Measurements from ENCODE around the gene CYLC1.

The CYLC1 gene

GRCh38 chrX:83860846-83861245 is at the start of gene CYLC1:
Gene CYLC1, plus strand, starts transcription at chrX:83861146. Its CDS starts 37 bp downstream, at chrX:83861183.
- DNase-seq (ENCODE audit: low read depth, low spot score) = no peak

GRCh38 chrX:83819304-83819703 is 41.6 kb upstream of the CYLC1 start:
- no peak for DNase-seq (ENCODE audit: low read depth, low spot score)

- DNase-seq (ENCODE audit: low read depth, low spot score) = no peak
Measured at GRCh38 chrX:83829874-83830273, 31.1 kb upstream of the CYLC1 start.

GRCh38 chrX:83845397-83845796 is 15.5 kb upstream of the CYLC1 start:
- DNase-seq (ENCODE audit: low read depth, low spot score) = peak; percentile 18

- DNase-seq (ENCODE audit: low read depth, low spot score) = no peak
Measured at GRCh38 chrX:83847339-83847738, 13.6 kb upstream of the CYLC1 start.

GRCh38 chrX:83888585-83888984 is 27.6 kb downstream of the CYLC1 start:
- DNase-seq (ENCODE audit: low read depth, low spot score) = no peak

- DNase-seq (ENCODE audit: low read depth, low spot score) = no peak
Measured at GRCh38 chrX:83892433-83892832, 31.5 kb downstream of the CYLC1 start.

- no peak for DNase-seq (ENCODE audit: low read depth, low spot score)
Measured at GRCh38 chrX:83906921-83907320, 46.0 kb downstream of the CYLC1 start.

- no peak for DNase-seq (ENCODE audit: low read depth, low spot score)
Measured at GRCh38 chrX:83916525-83916924, 55.6 kb downstream of the CYLC1 start.

GRCh38 chrX:83934220-83934619 is 73.3 kb downstream of the CYLC1 start:
- no peak for DNase-seq (ENCODE audit: low read depth, low spot score)
